Glutamatergic neuron (in vitro differentiated cells): ENCODE measurements around the gene NR2E1. TPM values are rescaled to one million over a fixed set of nuclear protein-coding genes. Genes with fewer than 3 reads are reported as not detected.

Experiments
- DNase-seq: peaks from one replicate; pipeline ENCODE4 v3.0.0; 2022
- H3K27ac Mint-ChIP-seq: one replicate; pipeline ENCODE4 v1.8.0; 2020; ENCODE audit warnings: mild to moderate bottlenecking, mixed read lengths, inconsistent platforms; ENCODE audit not compliant: unreplicated experiment
- H3K27me3 Mint-ChIP-seq: one replicate; pipeline ENCODE4 v1.8.0; 2020; ENCODE audit warnings: mild to moderate bottlenecking, moderate library complexity, mixed read lengths, inconsistent platforms; ENCODE audit not compliant: unreplicated experiment
- H3K36me3 Mint-ChIP-seq: one replicate; pipeline ENCODE4 v1.8.0; 2020; ENCODE audit warnings: mild to moderate bottlenecking, mixed read lengths, inconsistent platforms; ENCODE audit not compliant: unreplicated experiment
- H3K4me1 Mint-ChIP-seq: one replicate; pipeline ENCODE4 v1.8.0; 2020; ENCODE audit warnings: mild to moderate bottlenecking, low read depth, mixed read lengths, inconsistent platforms; ENCODE audit not compliant: unreplicated experiment
- H3K4me3 Mint-ChIP-seq: one replicate; pipeline ENCODE4 v1.8.0; 2020; ENCODE audit warnings: mild to moderate bottlenecking, mixed read lengths, inconsistent platforms; ENCODE audit not compliant: unreplicated experiment
- H3K9me3 Mint-ChIP-seq: one replicate; pipeline ENCODE4 v1.8.0; 2020; ENCODE audit warnings: mild to moderate bottlenecking, moderate library complexity, mixed read lengths, inconsistent platforms; ENCODE audit not compliant: unreplicated experiment
- total RNA-seq: library from RNA; stranded (reverse); fragmentation: NEBNext Ultra II Directional; extraction: Animal tissue kit (Norgen Biotek cat#: 25700); gene quantifications from one replicate; pipeline ENCODE4 v1.2.1, GENCODE V29; 2021; ENCODE audit not compliant: unreplicated experiment
- TF ChIP-seq, protein P1 (sequence below): fragments of 200-600 bp; sonication (generic); IDR thresholded peaks from one replicate; pipeline ENCODE4 v1.5.0; 2021; ENCODE audit not compliant: partially characterized antibody, unreplicated experiment

Gene NR2E1
- total RNA-seq, 1 donor from 2014 or later, result not detected

DNA sequence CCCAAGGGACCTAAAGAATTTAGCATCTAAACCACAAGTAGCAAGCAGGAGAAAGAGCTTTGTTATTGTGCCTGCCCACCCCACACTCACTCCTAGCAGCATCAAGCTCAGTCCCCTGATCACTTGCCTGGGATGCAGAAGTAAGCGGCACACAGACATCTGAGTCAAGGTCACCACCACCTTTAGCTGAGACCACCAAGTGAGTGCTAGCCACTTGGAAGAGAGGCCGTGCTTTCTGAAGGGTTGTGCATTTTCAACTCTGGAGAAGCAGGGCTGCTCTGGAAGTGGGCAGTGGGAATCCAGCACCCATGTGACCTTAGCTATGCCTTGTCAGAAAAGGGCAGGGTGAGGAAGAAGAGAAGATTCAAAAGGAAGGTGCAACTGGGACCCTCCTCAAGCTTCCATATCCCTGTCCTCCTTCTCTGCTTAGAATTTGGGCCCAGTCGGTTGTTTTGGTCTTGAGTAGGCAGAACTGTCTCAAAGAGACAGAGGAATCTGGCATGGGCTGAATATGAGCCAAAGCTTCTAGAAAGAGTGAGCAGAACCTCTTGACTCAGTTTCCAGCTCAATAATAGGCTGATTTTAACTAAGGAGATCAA is 6.2 kb downstream of the NR2E1 start:
- TF ChIP-seq, protein P1, sequence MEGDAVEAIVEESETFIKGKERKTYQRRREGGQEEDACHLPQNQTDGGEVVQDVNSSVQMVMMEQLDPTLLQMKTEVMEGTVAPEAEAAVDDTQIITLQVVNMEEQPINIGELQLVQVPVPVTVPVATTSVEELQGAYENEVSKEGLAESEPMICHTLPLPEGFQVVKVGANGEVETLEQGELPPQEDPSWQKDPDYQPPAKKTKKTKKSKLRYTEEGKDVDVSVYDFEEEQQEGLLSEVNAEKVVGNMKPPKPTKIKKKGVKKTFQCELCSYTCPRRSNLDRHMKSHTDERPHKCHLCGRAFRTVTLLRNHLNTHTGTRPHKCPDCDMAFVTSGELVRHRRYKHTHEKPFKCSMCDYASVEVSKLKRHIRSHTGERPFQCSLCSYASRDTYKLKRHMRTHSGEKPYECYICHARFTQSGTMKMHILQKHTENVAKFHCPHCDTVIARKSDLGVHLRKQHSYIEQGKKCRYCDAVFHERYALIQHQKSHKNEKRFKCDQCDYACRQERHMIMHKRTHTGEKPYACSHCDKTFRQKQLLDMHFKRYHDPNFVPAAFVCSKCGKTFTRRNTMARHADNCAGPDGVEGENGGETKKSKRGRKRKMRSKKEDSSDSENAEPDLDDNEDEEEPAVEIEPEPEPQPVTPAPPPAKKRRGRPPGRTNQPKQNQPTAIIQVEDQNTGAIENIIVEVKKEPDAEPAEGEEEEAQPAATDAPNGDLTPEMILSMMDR, result no peak
- H3K27ac Mint-ChIP-seq, result no peak overlapping the region
- DNase-seq, result no peak
- H3K9me3 Mint-ChIP-seq, result peaks cover 3% of the 10 kb centered on the region
- H3K27me3 Mint-ChIP-seq, result peaks cover 45% of the 10 kb centered on the region
- no peaks in the 10 kb centered on the region for H3K36me3 Mint-ChIP-seq
- no peak overlapping the region for H3K4me3 Mint-ChIP-seq
- peaks cover 13% of the 10 kb centered on the region for H3K4me1 Mint-ChIP-seq

DNA sequence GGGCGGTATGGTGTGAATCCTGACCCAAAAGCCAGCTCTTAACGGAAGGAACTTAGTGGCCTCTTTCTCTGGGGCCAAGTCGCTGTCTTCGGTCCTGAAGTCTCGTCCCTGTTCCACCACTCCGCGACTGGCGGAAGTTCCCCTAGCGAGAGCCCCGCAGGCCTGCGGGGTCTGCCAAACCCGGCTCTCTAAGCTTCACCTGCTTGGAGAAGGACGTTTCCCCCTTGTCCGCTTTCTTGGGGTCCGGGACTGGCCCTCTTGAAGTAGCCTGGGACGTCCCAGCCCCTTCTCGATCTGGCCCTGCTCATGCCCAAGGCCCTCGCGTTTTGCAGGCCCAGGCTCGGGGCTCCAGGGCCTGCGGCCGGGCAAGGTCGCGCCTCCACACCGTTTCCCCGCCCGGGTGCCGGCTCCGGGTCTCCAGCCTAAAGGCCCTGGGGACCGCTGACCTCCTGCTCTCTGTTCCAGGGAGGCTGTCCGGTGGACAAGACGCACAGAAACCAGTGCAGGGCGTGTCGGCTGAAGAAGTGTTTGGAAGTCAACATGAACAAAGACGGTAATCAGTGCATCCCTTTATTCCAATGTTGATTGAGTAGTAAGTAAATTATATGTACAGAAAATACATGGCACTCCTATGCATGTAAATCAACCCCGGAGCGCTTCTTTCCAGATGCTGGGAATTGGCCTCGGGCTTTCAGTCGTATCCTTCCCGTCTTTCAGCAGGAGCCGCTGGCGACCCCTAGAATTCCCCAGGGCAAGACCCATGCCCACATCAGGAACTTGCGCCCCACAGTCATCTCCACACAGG is 8.8 kb downstream of the NR2E1 start:
- no peaks in the 10 kb centered on the region for H3K9me3 Mint-ChIP-seq
- peaks cover 40% of the 10 kb centered on the region for H3K27me3 Mint-ChIP-seq
- DNase-seq, result no peak
- no peaks in the 10 kb centered on the region for H3K36me3 Mint-ChIP-seq
- H3K4me3 Mint-ChIP-seq, result peak overlapping the region; percentile 47
- TF ChIP-seq, protein P1, result no peak
- peaks cover 5% of the 10 kb centered on the region for H3K4me1 Mint-ChIP-seq
- H3K27ac Mint-ChIP-seq, result no peak overlapping the region

DNA sequence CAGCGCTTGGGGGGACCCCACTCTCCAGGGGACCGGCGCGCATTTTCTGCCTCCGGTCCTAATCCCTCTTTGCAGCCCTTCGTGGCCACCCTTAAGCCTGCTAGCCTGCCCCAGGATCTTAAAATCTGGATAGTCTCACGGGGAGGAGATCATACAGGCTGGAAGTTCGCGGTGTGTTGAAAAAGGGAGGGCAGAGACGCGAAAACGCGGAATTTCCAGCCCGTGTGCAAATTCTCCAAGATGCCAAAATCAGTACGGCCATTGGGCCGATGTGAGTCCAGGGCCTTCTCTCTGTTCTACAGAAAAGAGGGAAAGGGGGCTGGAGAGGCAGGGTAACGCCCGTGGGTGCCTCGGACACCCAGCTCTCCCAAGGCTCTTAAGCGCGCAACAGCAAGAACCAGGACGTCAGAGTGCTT is 9.4 kb downstream of the NR2E1 start:
- TF ChIP-seq, protein P1, result no peak
- peaks cover 35% of the 10 kb centered on the region for H3K27me3 Mint-ChIP-seq

DNA sequence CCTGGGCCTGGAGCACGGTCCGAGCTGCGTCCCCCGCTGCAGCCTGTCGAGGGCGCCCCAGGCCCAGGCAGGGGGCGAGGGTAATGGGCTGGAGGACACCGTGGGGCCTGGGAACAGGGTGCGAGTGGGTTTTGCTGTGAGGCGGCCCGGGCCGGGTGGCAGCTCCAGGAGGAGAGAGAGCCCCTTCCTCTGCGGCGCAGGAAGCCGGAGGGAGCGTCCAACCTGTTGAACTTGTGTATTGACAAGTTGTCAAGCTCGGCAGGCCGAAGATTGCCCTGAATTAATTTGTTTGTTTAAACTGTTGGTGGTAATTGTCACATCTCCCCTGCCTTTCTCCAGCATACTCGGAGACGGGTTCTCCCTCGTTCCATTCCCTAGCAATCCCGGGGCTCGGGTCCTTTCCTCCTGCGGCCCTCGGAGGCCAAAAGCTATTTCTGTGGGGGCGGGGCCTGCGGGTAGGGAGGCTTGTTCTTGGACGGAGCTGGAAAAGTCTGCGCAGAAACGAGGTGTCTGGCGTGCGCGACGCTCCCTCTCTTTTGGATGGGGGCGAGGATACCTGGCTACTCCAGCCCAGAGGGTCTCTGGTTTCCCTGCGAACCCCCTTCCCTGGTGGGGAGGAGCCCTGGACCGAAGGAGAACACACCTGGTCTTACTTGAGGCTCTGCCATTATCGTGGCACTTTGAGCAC is 9.9 kb downstream of the NR2E1 start:
- Mint-ChIP-seq H3K4me3 (peak overlapping the region; percentile 76), H3K4me1 (peaks cover 5% of the 10 kb centered on the region)
- DNase-seq, result no peak

More for the DNA sequence above, 9.4 kb downstream of the NR2E1 start:
- no peaks in the 10 kb centered on the region for H3K9me3 Mint-ChIP-seq
- peaks cover 5% of the 10 kb centered on the region for H3K4me1 Mint-ChIP-seq
- H3K27ac Mint-ChIP-seq, result no peak overlapping the region
- DNase-seq, result no peak
- no peaks in the 10 kb centered on the region for H3K36me3 Mint-ChIP-seq
- H3K4me3 Mint-ChIP-seq, result peak overlapping the region; percentile 47

More for the DNA sequence above, 9.9 kb downstream of the NR2E1 start:
- H3K36me3 Mint-ChIP-seq, result no peaks in the 10 kb centered on the region
- TF ChIP-seq, protein P1, result peak; percentile 21
- no peaks in the 10 kb centered on the region for H3K9me3 Mint-ChIP-seq
- H3K27me3 Mint-ChIP-seq, result peaks cover 35% of the 10 kb centered on the region
- no peak overlapping the region for H3K27ac Mint-ChIP-seq
